Stimulated activated naive CD8-positive, alpha-beta T cell treated with anti-CD3 and anti-CD28 coated beads, Interleukin-15, Interleukin-2, amounts not matched to agents 100 ng/mL and 50 ng/mL, for 24 hours (primary cell): ENCODE measurements around the gene SMIM23.

Experiments used
- H3K27ac Mint-ChIP-seq: one replicate; pipeline ENCODE4 v1.8.0; 2021; ENCODE audit warnings: mild to moderate bottlenecking, mixed read lengths
- H3K27me3 Mint-ChIP-seq: one replicate; pipeline ENCODE4 v1.8.0; 2021; ENCODE audit warnings: mixed read lengths
- H3K36me3 Mint-ChIP-seq: one replicate; pipeline ENCODE4 v1.8.0; 2021; ENCODE audit warnings: low read depth, mixed read lengths
- H3K4me1 Mint-ChIP-seq: one replicate; pipeline ENCODE4 v1.8.0; 2021; ENCODE audit warnings: low read depth, mixed read lengths
- H3K4me3 Mint-ChIP-seq: one replicate; pipeline ENCODE4 v1.8.0; 2021; ENCODE audit warnings: mild to moderate bottlenecking, mixed read lengths
- H3K9me3 Mint-ChIP-seq: one replicate; pipeline ENCODE4 v1.8.0; 2021; ENCODE audit warnings: mixed read lengths

Gene SMIM23

GRCh38 chr5:171790408-171790807 lies 4.8 kb downstream of the SMIM23 start:
- Mint-ChIP-seq H3K4me3 (no peak overlapping the region), H3K9me3 (no peaks in the 10 kb centered on the region), H3K4me1 (no peaks in the 10 kb centered on the region), H3K27ac (no peak overlapping the region), H3K27me3 (peaks cover 7% of the 10 kb centered on the region), H3K36me3 (no peaks in the 10 kb centered on the region)

- H3K4me3 Mint-ChIP-seq, result no peak overlapping the region
- no peaks in the 10 kb centered on the region for H3K4me1 Mint-ChIP-seq
- no peak overlapping the region for H3K27ac Mint-ChIP-seq
- H3K36me3 Mint-ChIP-seq, result no peaks in the 10 kb centered on the region
- peaks cover 11% of the 10 kb centered on the region for H3K27me3 Mint-ChIP-seq
- H3K9me3 Mint-ChIP-seq, result no peaks in the 10 kb centered on the region
Observed at GRCh38 chr5:171794470-171794960, 8.9 kb downstream of the SMIM23 start.

GRCh38 chr5:171795381-171795780 lies 9.8 kb downstream of the SMIM23 start:
- H3K4me1 Mint-ChIP-seq, result no peaks in the 10 kb centered on the region
- H3K27ac Mint-ChIP-seq, result no peak overlapping the region
- peaks cover 9% of the 10 kb centered on the region for H3K27me3 Mint-ChIP-seq
- no peak overlapping the region for H3K4me3 Mint-ChIP-seq
- H3K36me3 Mint-ChIP-seq, result no peaks in the 10 kb centered on the region
- H3K9me3 Mint-ChIP-seq, result no peaks in the 10 kb centered on the region

GRCh38 chr5:171796436-171796835 lies 10.8 kb downstream of the SMIM23 start:
- Mint-ChIP-seq H3K4me1 (no peaks in the 10 kb centered on the region), H3K4me3 (no peak overlapping the region), H3K9me3 (no peaks in the 10 kb centered on the region), H3K36me3 (no peaks in the 10 kb centered on the region), H3K27ac (no peak overlapping the region), H3K27me3 (peaks cover 8% of the 10 kb centered on the region)

GRCh38 chr5:171797543-171797942 lies 11.9 kb downstream of the SMIM23 start:
- Mint-ChIP-seq H3K27me3 (peaks cover 11% of the 10 kb centered on the region), H3K27ac (no peak overlapping the region), H3K36me3 (no peaks in the 10 kb centered on the region), H3K9me3 (no peaks in the 10 kb centered on the region), H3K4me3 (no peak overlapping the region), H3K4me1 (no peaks in the 10 kb centered on the region)

GRCh38 chr5:171798418-171798817 lies 12.8 kb downstream of the SMIM23 start:
- Mint-ChIP-seq H3K27ac (no peak overlapping the region), H3K36me3 (no peaks in the 10 kb centered on the region), H3K4me3 (no peak overlapping the region), H3K9me3 (no peaks in the 10 kb centered on the region), H3K4me1 (no peaks in the 10 kb centered on the region), H3K27me3 (peaks cover 13% of the 10 kb centered on the region)

- Mint-ChIP-seq H3K4me1 (peaks cover 3% of the 10 kb centered on the region), H3K27me3 (peaks cover 34% of the 10 kb centered on the region), H3K36me3 (no peaks in the 10 kb centered on the region), H3K9me3 (no peaks in the 10 kb centered on the region), H3K27ac (no peak overlapping the region), H3K4me3 (no peak overlapping the region)
Observed at GRCh38 chr5:171801839-171802238, 16.2 kb downstream of the SMIM23 start.

GRCh38 chr5:171805746-171806145 lies 20.1 kb downstream of the SMIM23 start:
- peaks cover 12% of the 10 kb centered on the region for H3K4me1 Mint-ChIP-seq
- H3K27me3 Mint-ChIP-seq, result peaks cover 56% of the 10 kb centered on the region
- H3K36me3 Mint-ChIP-seq, result no peaks in the 10 kb centered on the region
- peak overlapping the region; percentile 28 for H3K27ac Mint-ChIP-seq
- H3K9me3 Mint-ChIP-seq, result peaks cover 6% of the 10 kb centered on the region
- no peak overlapping the region for H3K4me3 Mint-ChIP-seq

- Mint-ChIP-seq H3K4me1 (peaks cover 12% of the 10 kb centered on the region), H3K36me3 (no peaks in the 10 kb centered on the region), H3K4me3 (peak overlapping the region; percentile 4), H3K9me3 (peaks cover 9% of the 10 kb centered on the region), H3K27ac (no peak overlapping the region), H3K27me3 (peaks cover 57% of the 10 kb centered on the region)
Observed at GRCh38 chr5:171806976-171807747, 21.5 kb downstream of the SMIM23 start.

GRCh38 chr5:171808453-171808852 lies 22.8 kb downstream of the SMIM23 start:
- peaks cover 9% of the 10 kb centered on the region for H3K9me3 Mint-ChIP-seq

GRCh38 chr5:171808951-171809350 lies 23.3 kb downstream of the SMIM23 start:
- peaks cover 49% of the 10 kb centered on the region for H3K27me3 Mint-ChIP-seq
- no peak overlapping the region for H3K4me3 Mint-ChIP-seq
- peaks cover 12% of the 10 kb centered on the region for H3K4me1 Mint-ChIP-seq
- peaks cover 9% of the 10 kb centered on the region for H3K9me3 Mint-ChIP-seq
- no peaks in the 10 kb centered on the region for H3K36me3 Mint-ChIP-seq
- H3K27ac Mint-ChIP-seq, result no peak overlapping the region

More at GRCh38 chr5:171808453-171808852, 22.8 kb downstream of the SMIM23 start:
- H3K36me3 Mint-ChIP-seq, result no peaks in the 10 kb centered on the region
- H3K4me1 Mint-ChIP-seq, result peaks cover 12% of the 10 kb centered on the region
- H3K4me3 Mint-ChIP-seq, result no peak overlapping the region
- no peak overlapping the region for H3K27ac Mint-ChIP-seq
- peaks cover 50% of the 10 kb centered on the region for H3K27me3 Mint-ChIP-seq

- Mint-ChIP-seq H3K27me3 (peaks cover 40% of the 10 kb centered on the region), H3K9me3 (peaks cover 9% of the 10 kb centered on the region), H3K4me1 (peaks cover 12% of the 10 kb centered on the region), H3K27ac (no peak overlapping the region), H3K4me3 (no peak overlapping the region), H3K36me3 (no peaks in the 10 kb centered on the region)
Observed at GRCh38 chr5:171810227-171810626, 24.6 kb downstream of the SMIM23 start.

- no peak overlapping the region for H3K27ac Mint-ChIP-seq
- no peak overlapping the region for H3K4me3 Mint-ChIP-seq
- peaks cover 11% of the 10 kb centered on the region for H3K27me3 Mint-ChIP-seq
- H3K9me3 Mint-ChIP-seq, result peaks cover 5% of the 10 kb centered on the region
- no peaks in the 10 kb centered on the region for H3K4me1 Mint-ChIP-seq
- no peaks in the 10 kb centered on the region for H3K36me3 Mint-ChIP-seq
Observed at GRCh38 chr5:171813270-171813669, 27.7 kb downstream of the SMIM23 start.

GRCh38 chr5:171813813-171814490 lies 28.3 kb downstream of the SMIM23 start:
- H3K4me1 Mint-ChIP-seq, result no peaks in the 10 kb centered on the region
- no peak overlapping the region for H3K27ac Mint-ChIP-seq
- H3K9me3 Mint-ChIP-seq, result peaks cover 5% of the 10 kb centered on the region
- no peaks in the 10 kb centered on the region for H3K36me3 Mint-ChIP-seq
- H3K27me3 Mint-ChIP-seq, result peaks cover 7% of the 10 kb centered on the region
- H3K4me3 Mint-ChIP-seq, result no peak overlapping the region

GRCh38 chr5:171816666-171817065 lies 31.0 kb downstream of the SMIM23 start:
- no peak overlapping the region for H3K27ac Mint-ChIP-seq
- no peaks in the 10 kb centered on the region for H3K9me3 Mint-ChIP-seq
- no peak overlapping the region for H3K4me3 Mint-ChIP-seq
- no peaks in the 10 kb centered on the region for H3K4me1 Mint-ChIP-seq
- H3K36me3 Mint-ChIP-seq, result no peaks in the 10 kb centered on the region
- H3K27me3 Mint-ChIP-seq, result no peaks in the 10 kb centered on the region
